Measurements from ENCODE around the gene PHF12.

- TF ChIP-seq EP300 (IDR thresholded peaks at IDR 0.05): no peak
- TF ChIP-seq CTCF (IDR thresholded peaks at IDR 0.05): no peak
- no peak for TF ChIP-seq POLR2A (IDR thresholded peaks at IDR 0.05)
Observed at GRCh38 chr17:28901866-28902818, 49.2 kb downstream of the PHF12 start.

Measured in upper lobe of left lung (tissue), 4 donors.